BJ (cell line): ENCODE results near the gene TRIM6. TPM values are rescaled to one million over a fixed set of nuclear protein-coding genes. Genes with fewer than 3 reads are reported as not detected.

Source experiments
- CTCF ChIA-PET: fragments of 350-600 bp; formaldehyde crosslinking; extraction: SDS; loops from one replicate; lab custom pipeline; 2021; ENCODE audit warnings: antibody characterized with exemption, inconsistent platforms; lab: Yijun Ruan, JAX
- POLR2A ChIA-PET: fragments of 300-600 bp; sonication (Branson Sonifier 250); formaldehyde crosslinking; extraction: SDS; loops from one replicate; lab custom pipeline; 2021; ENCODE audit warnings: antibody characterized with exemption; lab: Charles Lee
- DNase-seq: peaks from one replicate; pipeline ENCODE4 v3.0.0-alpha.2; 2011; ENCODE audit warnings: low read depth
- H3K27me3 ChIP-seq: 2 replicates; pipeline ENCODE4 v1.6.0; 2011; ENCODE audit warnings: low read length; ENCODE audit not compliant: control insufficient read depth, insufficient read depth
- H3K36me3 ChIP-seq: 2 replicates; pipeline ENCODE4 v1.5.1; 2011; ENCODE audit warnings: low read length; ENCODE audit not compliant: control insufficient read depth, insufficient read depth
- H3K4me3 ChIP-seq: 2 replicates; pipeline ENCODE4 v1.5.1; 2011; ENCODE audit warnings: low read depth, mild to moderate bottlenecking, control low read depth, low read length
- polyA plus RNA-seq: library from polyadenylated mRNA; depleted of rRNA; stranded (reverse); fragments of >200 nt; gene quantifications from 2 replicates; pipeline ENCODE4 v1.2.3, GENCODE V29; 2011
- TF ChIP-seq, protein P1 (sequence below): IDR thresholded peaks from 2 replicates; pipeline ENCODE4 v1.5.1; 2011; ENCODE audit warnings: low read depth, mild to moderate bottlenecking, control low read depth, inconsistent platforms, low read length, moderate library complexity; ENCODE audit not compliant: insufficient read depth

TRIM6 gene
- polyA plus RNA-seq, 1 experiment: 3.8 TPM

DNA sequence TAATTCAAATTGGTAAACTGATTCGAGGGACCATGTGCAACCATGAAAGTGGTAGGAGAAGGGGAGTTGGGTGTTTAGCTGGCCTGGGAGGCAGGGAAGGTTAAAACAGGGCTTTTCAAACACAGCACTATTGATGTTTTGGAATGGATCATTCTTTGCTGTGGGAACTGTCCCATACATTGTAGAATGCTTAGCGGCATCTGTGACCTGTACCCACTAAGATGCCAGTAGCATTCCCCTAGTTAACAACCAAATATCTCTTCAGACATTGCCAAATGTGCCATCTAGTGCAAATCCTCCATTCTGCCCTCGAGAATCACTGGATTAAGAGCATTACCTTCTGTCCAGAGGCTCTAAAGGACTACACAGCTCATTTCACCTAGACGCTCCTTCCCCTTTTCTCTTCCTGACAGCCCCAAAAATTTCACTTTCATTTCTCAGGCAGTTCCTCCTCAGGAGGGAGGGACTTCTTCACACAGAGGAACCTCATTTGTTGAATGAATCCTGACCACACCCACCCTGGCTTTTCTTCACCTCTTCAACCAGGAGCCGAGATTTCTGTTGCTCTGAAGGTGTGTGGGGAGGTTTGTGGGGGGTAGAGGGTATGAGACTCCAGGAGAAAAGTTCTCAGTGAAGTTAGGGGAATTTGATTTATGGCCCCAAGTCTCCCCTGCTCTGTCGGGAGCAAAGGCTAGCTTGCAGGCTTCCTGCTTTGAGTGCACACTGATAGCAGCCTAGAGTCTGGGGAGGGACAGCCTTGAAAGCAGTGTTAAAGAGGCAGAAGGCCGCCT lies 28.2 kb downstream of the TRIM6 start, which contains the start of gene TRIM34:
TSS of gene TRIM34 (plus strand) at position 513 of the 791 bp plus-strand sequence. CDS start 7,331 bp downstream, outside the sequence.
- ChIA-PET POLR2A (interaction anchor here (0.6 kb wide), 1 partner anchor 1491 kb away, joined by 13 read pairs; no protein-coding TSS in a partner anchor), CTCF (interaction anchor here (0.7 kb wide), 1 partner anchor 10 kb away, joined by 3 read pairs; no protein-coding TSS in a partner anchor)
- H3K4me3 ChIP-seq: peak within 1 kb of the TSS; percentile 57
- TF ChIP-seq, protein P1, sequence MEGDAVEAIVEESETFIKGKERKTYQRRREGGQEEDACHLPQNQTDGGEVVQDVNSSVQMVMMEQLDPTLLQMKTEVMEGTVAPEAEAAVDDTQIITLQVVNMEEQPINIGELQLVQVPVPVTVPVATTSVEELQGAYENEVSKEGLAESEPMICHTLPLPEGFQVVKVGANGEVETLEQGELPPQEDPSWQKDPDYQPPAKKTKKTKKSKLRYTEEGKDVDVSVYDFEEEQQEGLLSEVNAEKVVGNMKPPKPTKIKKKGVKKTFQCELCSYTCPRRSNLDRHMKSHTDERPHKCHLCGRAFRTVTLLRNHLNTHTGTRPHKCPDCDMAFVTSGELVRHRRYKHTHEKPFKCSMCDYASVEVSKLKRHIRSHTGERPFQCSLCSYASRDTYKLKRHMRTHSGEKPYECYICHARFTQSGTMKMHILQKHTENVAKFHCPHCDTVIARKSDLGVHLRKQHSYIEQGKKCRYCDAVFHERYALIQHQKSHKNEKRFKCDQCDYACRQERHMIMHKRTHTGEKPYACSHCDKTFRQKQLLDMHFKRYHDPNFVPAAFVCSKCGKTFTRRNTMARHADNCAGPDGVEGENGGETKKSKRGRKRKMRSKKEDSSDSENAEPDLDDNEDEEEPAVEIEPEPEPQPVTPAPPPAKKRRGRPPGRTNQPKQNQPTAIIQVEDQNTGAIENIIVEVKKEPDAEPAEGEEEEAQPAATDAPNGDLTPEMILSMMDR: no peak
- H3K27me3 ChIP-seq: no peaks in the 10 kb centered on the region
- DNase-seq: no peak
- no peaks in the 10 kb centered on the region for H3K36me3 ChIP-seq

GRCh38 chr11:5625281-5625680 lies 28.8 kb downstream of the TRIM6 start:
- ChIA-PET CTCF (interaction anchor here (0.7 kb wide), 1 partner anchor 10 kb away, joined by 3 read pairs; no protein-coding TSS in a partner anchor), POLR2A (no interaction called here)
- H3K4me3 ChIP-seq: peak overlapping the region; percentile 57
- no peaks in the 10 kb centered on the region for H3K36me3 ChIP-seq
- TF ChIP-seq, protein P1: no peak
- no peak for DNase-seq
- no peaks in the 10 kb centered on the region for H3K27me3 ChIP-seq

DNA sequence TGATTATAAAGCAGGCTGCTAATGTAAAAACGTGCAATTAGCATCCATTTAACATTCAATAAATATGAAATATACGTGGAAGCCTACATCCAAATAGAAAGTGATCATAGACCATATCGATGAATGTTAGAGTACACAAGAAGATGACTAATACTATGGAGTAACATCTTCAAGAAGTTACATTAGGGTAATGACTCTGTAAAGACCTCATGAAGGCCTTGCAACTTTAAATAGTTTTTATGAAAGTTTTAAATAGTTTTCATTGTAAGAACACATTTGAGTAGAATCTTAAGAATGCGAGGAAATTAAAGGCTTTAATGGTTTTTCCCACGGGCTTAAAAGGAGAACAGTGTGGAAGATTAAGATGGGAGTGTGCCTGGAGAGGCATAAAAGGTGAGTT lies 29.8 kb downstream of the TRIM6 start:
- Histone ChIP-seq H3K4me3 (no peak overlapping the region), H3K27me3 (no peaks in the 10 kb centered on the region), H3K36me3 (no peaks in the 10 kb centered on the region)
- TF ChIP-seq, protein P1: no peak
- ChIA-PET POLR2A (no interaction called here), CTCF (no interaction called here)
- peak; percentile 27 for DNase-seq

DNA sequence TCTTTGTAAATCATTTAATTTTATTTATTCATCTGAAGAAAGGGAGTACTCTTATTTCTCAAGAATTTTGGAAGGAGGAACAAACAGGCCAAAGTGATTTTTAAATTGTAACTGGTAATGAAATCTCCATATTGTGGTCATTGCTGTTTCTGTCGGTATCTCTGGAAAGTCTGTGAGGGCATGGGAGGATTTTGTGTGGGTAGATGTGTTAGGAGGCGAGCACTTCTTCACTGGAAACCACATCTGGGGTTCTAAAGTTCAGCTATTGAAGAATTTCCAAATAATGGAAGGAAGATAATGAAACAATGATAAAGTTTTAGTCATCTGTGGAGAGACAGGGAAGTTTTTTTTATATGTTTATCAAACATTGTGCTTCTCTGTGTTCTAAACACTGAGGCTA lies 35.0 kb downstream of the TRIM6 start:
- TF ChIP-seq, protein P1: no peak
- H3K4me3 ChIP-seq: no peak overlapping the region
- POLR2A ChIA-PET: no interaction called here
- H3K27me3 ChIP-seq: no peaks in the 10 kb centered on the region
- H3K36me3 ChIP-seq: peaks cover 3% of the 10 kb centered on the region; the same call in 1 of the 2 replicates
- DNase-seq: no peak
- CTCF ChIA-PET: no interaction called here

DNA sequence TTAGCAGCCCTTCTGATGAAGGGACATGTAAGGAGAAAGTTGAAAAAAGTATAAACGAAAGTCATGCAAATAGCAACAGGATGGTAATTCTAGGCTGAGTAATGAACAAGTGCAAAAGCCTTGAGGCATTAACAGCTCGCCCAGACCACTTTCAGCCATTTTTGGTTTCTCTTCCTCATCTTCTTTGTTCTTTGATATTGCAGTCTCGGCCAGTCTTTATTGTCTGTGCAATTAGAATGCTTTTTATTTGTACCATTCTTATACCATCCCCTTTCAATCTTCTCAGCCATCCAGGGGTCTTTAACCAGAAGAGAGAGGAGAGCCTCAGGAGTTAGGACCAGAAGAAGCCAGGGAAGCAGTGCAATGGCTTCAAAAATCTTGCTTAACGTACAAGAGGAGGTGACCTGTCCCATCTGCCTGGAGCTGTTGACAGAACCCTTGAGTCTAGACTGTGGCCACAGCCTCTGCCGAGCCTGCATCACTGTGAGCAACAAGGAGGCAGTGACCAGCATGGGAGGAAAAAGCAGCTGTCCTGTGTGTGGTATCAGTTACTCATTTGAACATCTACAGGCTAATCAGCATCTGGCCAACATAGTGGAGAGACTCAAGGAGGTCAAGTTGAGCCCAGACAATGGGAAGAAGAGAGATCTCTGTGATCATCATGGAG lies 35.7 kb downstream of the TRIM6 start:
- no peak for DNase-seq
- TF ChIP-seq, protein P1: no peak
- Histone ChIP-seq H3K27me3 (no peaks in the 10 kb centered on the region), H3K36me3 (peaks cover 3% of the 10 kb centered on the region; the same call in 1 of the 2 replicates), H3K4me3 (no peak overlapping the region)
- ChIA-PET CTCF (no interaction called here), POLR2A (no interaction called here)
